Activated CD8-positive, alpha-beta memory T cell treated with anti-CD3 and anti-CD28 coated beads for 1 hour (primary cell): ENCODE results near the gene CNN1.
"Not testable (repeated sequence)": the region's sequence is repeated elsewhere in the genome, so short reads cannot be mapped to it uniquely, and the experiment has no call there.

Experiments
- DNase-seq, 2 donors: peaks; one replicate each; pipeline ENCODE4 v3.0.0-alpha.2; 2020; ENCODE audit warnings: low read depth in 1 of 2; ENCODE audit errors: extremely low read depth in 1 of 2

Gene CNN1

DNA sequence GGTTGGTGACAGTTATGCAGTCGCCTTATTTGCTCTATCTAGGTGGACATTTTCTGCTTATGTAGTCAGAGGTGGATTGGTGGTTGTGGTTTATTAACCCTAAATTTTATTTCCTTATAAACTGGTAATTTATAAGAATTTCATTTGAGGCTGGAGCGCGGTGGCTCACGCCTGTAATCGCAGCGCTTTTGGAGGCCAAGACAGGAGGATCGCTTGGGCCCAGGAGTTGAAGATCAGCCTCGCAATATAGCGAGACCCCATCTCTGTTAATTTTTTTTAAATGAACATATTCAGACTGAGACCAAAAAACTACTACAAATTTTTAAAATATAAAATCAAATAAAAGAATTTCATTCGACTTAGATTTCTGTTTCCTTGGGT, 59.4 kb downstream of the CNN1 start:
- no peak for DNase-seq

DNA sequence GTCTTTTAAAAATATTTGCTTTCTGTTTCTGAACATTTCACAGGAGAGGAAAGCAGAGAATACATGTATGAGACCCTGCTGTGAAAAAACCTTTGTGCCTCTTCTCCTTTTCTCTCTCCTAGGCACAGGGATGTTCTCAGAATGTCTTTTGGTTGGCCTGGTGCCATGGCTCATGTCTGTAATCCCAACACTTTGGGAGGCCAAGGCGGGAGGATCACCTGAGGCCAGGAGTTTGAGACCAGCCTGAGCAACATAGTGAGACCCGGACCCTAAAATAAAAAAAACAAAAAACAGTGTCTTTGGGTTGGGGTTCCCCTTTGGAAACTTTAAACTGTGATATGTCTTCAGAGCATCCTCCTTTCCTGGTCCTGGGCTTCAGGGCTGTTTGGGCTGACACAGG, 60.1 kb downstream of the CNN1 start:
- DNase-seq = no peak

DNA sequence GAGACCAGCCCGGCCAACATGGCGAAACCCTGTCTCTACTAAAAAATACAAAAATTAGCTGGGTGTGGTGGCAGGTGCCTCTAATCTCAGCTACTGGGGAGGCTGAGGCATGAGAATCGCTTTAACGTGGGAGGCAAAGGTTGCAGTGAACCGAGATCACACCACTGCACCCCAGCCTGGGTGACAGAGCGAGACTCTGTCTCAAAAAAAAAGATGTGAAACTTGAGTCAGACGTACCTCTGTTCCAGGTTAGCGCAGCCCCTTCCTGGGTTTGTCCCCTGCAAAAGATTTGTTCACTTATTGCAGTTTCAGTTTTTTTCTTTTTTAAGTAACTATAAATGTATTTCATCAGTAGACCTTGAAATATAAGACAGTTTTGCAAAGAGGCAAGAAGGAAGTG, 61.1 kb downstream of the CNN1 start:
- not testable (repeated sequence) for DNase-seq
